ENCODE data around the gene RPS2.

GRCh38 chr16:2009164-2009711 is 44.6 kb upstream of the RPS2 start:
- TF ChIP-seq CTCF (IDR thresholded peaks at IDR 0.05) (no peak), ZNF219 (CRISPR knock-in tag; IDR thresholded peaks at IDR 0.05; ENCODE audit: borderline replicate concordance) (no peak), TEAD4 (CRISPR knock-in tag; IDR thresholded peaks at IDR 0.05) (no peak), SP1 (CRISPR knock-in tag; conservative IDR thresholded peaks at IDR 0.05) (no peak), NR3C1 (CRISPR knock-in tag; conservative IDR thresholded peaks at IDR 0.05; ENCODE audit: low read depth) (no peak), ETV6 (CRISPR knock-in tag; IDR thresholded peaks at IDR 0.05) (no peak), CREM (CRISPR knock-in tag; IDR thresholded peaks at IDR 0.05) (peak; percentile 19; the same call in 1 of the 2 replicates), OVOL2 (CRISPR knock-in tag; IDR thresholded peaks at IDR 0.05; ENCODE audit: borderline replicate concordance) (no peak), IRF2 (CRISPR knock-in tag; IDR thresholded peaks at IDR 0.05; ENCODE audit: borderline replicate concordance, low read depth) (no peak)
